Activated T-cell treated with anti-CD3 and anti-CD28 coated beads for 24 hours (primary cell): ENCODE data around the gene KLHDC3.
"Not testable (repeated sequence)": the region's sequence is repeated elsewhere in the genome, so short reads cannot be mapped to it uniquely, and the experiment has no call there.

ENCODE experiments used
- DNase-seq: peaks from one replicate; pipeline ENCODE4 v3.0.0-alpha.2; 2020; ENCODE audit warnings: low read depth

The KLHDC3 gene

GRCh38 chr6:43029120-43029519 is 15.1 kb downstream of the KLHDC3 start:
- DNase-seq: no peak

- no peak for DNase-seq
Observed at GRCh38 chr6:43032326-43032725, 18.3 kb downstream of the KLHDC3 start.

- no peak for DNase-seq
Observed at GRCh38 chr6:43033496-43034189, 19.6 kb downstream of the KLHDC3 start.

GRCh38 chr6:43034190-43034525 is 20.1 kb downstream of the KLHDC3 start:
- DNase-seq: no peak

- no peak for DNase-seq
Observed at GRCh38 chr6:43035495-43036194, 21.6 kb downstream of the KLHDC3 start.

- no peak for DNase-seq
Observed at GRCh38 chr6:43036712-43037111, 22.7 kb downstream of the KLHDC3 start.

GRCh38 chr6:43037197-43037596 is 23.1 kb downstream of the KLHDC3 start:
- no peak for DNase-seq

- no peak for DNase-seq
Observed at GRCh38 chr6:43037706-43038105, 23.7 kb downstream of the KLHDC3 start.

GRCh38 chr6:43038727-43039126 is 24.7 kb downstream of the KLHDC3 start:
- no peak for DNase-seq

- no peak for DNase-seq
Observed at GRCh38 chr6:43040542-43041257, 26.7 kb downstream of the KLHDC3 start.

- not testable (repeated sequence) for DNase-seq
Observed at GRCh38 chr6:43041475-43041874, 27.4 kb downstream of the KLHDC3 start.

- DNase-seq: no peak
Observed at GRCh38 chr6:43043310-43043709, 29.3 kb downstream of the KLHDC3 start.

GRCh38 chr6:43045371-43045930 is 31.4 kb downstream of the KLHDC3 start:
- no peak for DNase-seq

GRCh38 chr6:43047998-43048397 is 33.9 kb downstream of the KLHDC3 start:
- DNase-seq: no peak

GRCh38 chr6:43050981-43051380 is 36.9 kb downstream of the KLHDC3 start:
- DNase-seq: no peak

GRCh38 chr6:43052225-43052841 is 38.3 kb downstream of the KLHDC3 start:
- DNase-seq: no peak

- DNase-seq: no peak
Observed at GRCh38 chr6:43052842-43053544, 38.9 kb downstream of the KLHDC3 start.

GRCh38 chr6:43053545-43054205 is 39.6 kb downstream of the KLHDC3 start, which contains the start of gene CUL7:
CUL7 (minus strand) TSS chr6:43053851; CDS start chr6:43052788, 1,063 bp downstream.
- peak; percentile 89 for DNase-seq

GRCh38 chr6:43054206-43054943 is 40.3 kb downstream of the KLHDC3 start:
- DNase-seq: no peak

- no peak for DNase-seq
Observed at GRCh38 chr6:43055966-43056365, 41.9 kb downstream of the KLHDC3 start.
